SU-DHL-6 (cell line): ENCODE data around the gene BRSK1.

Source experiments
- H2AFZ ChIP-seq: fragments of 200-600 bp; sonication (generic); 2 replicates; pipeline ENCODE4 v1.6.1; 2014; ENCODE audit warnings: low read depth, mild to moderate bottlenecking, moderate library complexity, mixed read lengths, antibody characterized with exemption, low read length; ENCODE audit not compliant: severe bottlenecking
- H3F3A ChIP-seq: fragments of 200-600 bp; shearing (Covaris generic); 2 replicates; pipeline ENCODE4 v1.6.0; 2016; ENCODE audit warnings: antibody characterized with exemption, mild to moderate bottlenecking; ENCODE audit not compliant: insufficient read depth
- H3K27ac ChIP-seq: fragments of 200-600 bp; sonication (generic); 2 replicates; pipeline ENCODE4 v1.5.1; 2016; ENCODE audit warnings: low read depth, mild to moderate bottlenecking, low read length, moderate library complexity, mixed read lengths
- H3K27me3 ChIP-seq: fragments of 200-600 bp; sonication (generic), shearing (Covaris generic); 2 replicates; pipeline ENCODE4 v1.6.0; 2014; ENCODE audit warnings: mild to moderate bottlenecking, low read length
- H3K36me3 ChIP-seq: fragments of 200-600 bp; sonication (generic); 2 replicates; pipeline ENCODE4 v1.6.1; 2014; ENCODE audit warnings: mild to moderate bottlenecking, low read length, mixed read lengths
- H3K4me2 ChIP-seq: fragments of 300-600, 200-600 bp; shearing (Covaris generic), sonication (generic); 2 replicates; pipeline ENCODE4 v1.6.0; 2014; ENCODE audit warnings: low read length, low read depth, mild to moderate bottlenecking; ENCODE audit not compliant: poor library complexity, severe bottlenecking
- H3K4me3 ChIP-seq: fragments of 200-600 bp; sonication (generic); 2 replicates; pipeline ENCODE4 v1.5.1; 2014; ENCODE audit warnings: antibody characterized with exemption, low read length, mild to moderate bottlenecking, mixed read lengths; ENCODE audit not compliant: insufficient read depth, poor library complexity, severe bottlenecking
- H3K79me2 ChIP-seq: fragments of 200-600 bp; sonication (generic); 2 replicates; pipeline ENCODE4 v1.6.1; 2014; ENCODE audit warnings: mild to moderate bottlenecking, low read length, moderate library complexity; ENCODE audit not compliant: insufficient read depth
- H3K9ac ChIP-seq: fragments of 200-600 bp; sonication (generic); 2 replicates; pipeline ENCODE4 v1.7.0; 2014; ENCODE audit warnings: mild to moderate bottlenecking, low read length
- H3K9me2 ChIP-seq: fragments of 200-600 bp; sonication (generic); replicated peaks from 2 replicates; pipeline ENCODE4 v1.6.1; 2014; ENCODE audit warnings: low read length; ENCODE audit not compliant: insufficient read depth
- H3K9me3 ChIP-seq: fragments of 200-600 bp; sonication (generic); 2 replicates; pipeline ENCODE4 v1.6.1; 2014; ENCODE audit warnings: low read length, mixed read lengths; ENCODE audit not compliant: insufficient read depth
- H4K20me1 ChIP-seq: fragments of 200-600 bp; sonication (generic); 2 replicates; pipeline ENCODE4 v1.6.1; 2014; ENCODE audit warnings: low read depth, mild to moderate bottlenecking, antibody characterized with exemption, low read length, moderate library complexity, mixed read lengths
- CTCF ChIP-seq: fragments of 200-600 bp; sonication (generic); IDR thresholded peaks from one replicate; pipeline ENCODE4 v1.5.1; 2017; ENCODE audit warnings: antibody characterized with exemption, mild to moderate bottlenecking, low read length, moderate library complexity; ENCODE audit not compliant: insufficient read depth, poor library complexity, severe bottlenecking
- EZH2phosphoT487 ChIP-seq: fragments of 200-600 bp; sonication (generic), shearing (Covaris generic); conservative IDR thresholded peaks from 2 replicates; pipeline ENCODE4 v1.6.1; 2018; ENCODE audit warnings: mild to moderate bottlenecking, antibody characterized with exemption, low read length, moderate library complexity, mixed read lengths

BRSK1 gene

DNA sequence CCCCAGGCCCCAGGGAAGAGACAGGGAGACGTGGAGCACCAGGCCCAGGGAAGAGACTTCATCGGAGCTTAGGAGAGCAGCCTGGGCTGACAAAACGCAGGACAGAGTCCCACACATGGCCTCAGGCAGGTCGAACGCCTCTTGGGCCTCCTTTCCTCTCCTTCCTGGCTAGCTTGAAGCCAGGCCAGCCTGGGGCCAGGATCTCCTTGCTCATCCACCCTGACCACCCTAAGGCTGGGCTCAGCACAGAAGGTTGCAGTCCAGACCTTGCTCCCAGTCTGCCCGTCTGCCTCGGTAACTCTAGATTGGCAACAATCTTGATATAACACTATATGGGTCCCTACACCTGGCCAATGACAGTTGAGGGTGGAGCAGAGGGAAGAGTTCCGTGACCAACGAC lies 35.1 kb upstream of the BRSK1 start:
- Histone ChIP-seq H3K9ac (no peak overlapping the region), H4K20me1 (peaks cover 8% of the 10 kb centered on the region; the same call in 1 of the 2 replicates), H3K27ac (no peak overlapping the region), H3F3A (peaks cover 6% of the 10 kb centered on the region; the same call in 1 of the 2 replicates), H3K4me2 (no peak overlapping the region), H3K9me3 (no peaks in the 10 kb centered on the region), H2AFZ (no peak overlapping the region), H3K79me2 (peaks cover 72% of the 10 kb centered on the region), H3K27me3 (no peaks in the 10 kb centered on the region), H3K36me3 (peaks cover 3% of the 10 kb centered on the region; the same call in 1 of the 2 replicates), H3K9me2 (no peaks in the 10 kb centered on the region), H3K4me3 (no peak overlapping the region)
- TF ChIP-seq CTCF (no peak), EZH2phosphoT487 (no peak)

DNA sequence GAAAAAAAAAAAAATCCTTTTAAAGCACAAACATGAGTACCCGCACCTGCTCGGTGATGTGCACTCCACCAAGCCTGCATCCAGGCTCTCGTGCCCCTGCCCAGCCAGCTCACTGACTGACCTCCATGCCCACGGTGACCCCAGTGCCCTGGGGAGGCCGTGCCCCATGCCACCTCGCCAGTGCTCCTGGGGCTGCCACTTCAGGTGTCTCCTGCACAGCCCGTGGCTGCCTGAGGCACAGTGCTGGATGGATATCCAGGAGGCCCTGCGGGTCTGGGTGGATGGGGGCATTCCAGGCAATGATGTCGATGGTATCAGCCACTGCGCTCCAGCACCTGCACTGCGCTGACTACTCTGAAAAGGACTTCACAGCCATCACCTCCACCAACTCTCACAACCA lies 34.0 kb upstream of the BRSK1 start:
- Histone ChIP-seq H3K4me2 (no peak overlapping the region), H3K4me3 (no peak overlapping the region), H2AFZ (no peak overlapping the region), H3K36me3 (peaks cover 3% of the 10 kb centered on the region; the same call in 1 of the 2 replicates), H3K27ac (no peak overlapping the region), H3K9me2 (no peaks in the 10 kb centered on the region), H3F3A (peaks cover 16% of the 10 kb centered on the region), H3K27me3 (no peaks in the 10 kb centered on the region), H3K9me3 (no peaks in the 10 kb centered on the region), H3K9ac (no peak overlapping the region), H4K20me1 (peaks cover 8% of the 10 kb centered on the region; the same call in 1 of the 2 replicates), H3K79me2 (peaks cover 84% of the 10 kb centered on the region)
- TF ChIP-seq CTCF (no peak), EZH2phosphoT487 (no peak)

DNA sequence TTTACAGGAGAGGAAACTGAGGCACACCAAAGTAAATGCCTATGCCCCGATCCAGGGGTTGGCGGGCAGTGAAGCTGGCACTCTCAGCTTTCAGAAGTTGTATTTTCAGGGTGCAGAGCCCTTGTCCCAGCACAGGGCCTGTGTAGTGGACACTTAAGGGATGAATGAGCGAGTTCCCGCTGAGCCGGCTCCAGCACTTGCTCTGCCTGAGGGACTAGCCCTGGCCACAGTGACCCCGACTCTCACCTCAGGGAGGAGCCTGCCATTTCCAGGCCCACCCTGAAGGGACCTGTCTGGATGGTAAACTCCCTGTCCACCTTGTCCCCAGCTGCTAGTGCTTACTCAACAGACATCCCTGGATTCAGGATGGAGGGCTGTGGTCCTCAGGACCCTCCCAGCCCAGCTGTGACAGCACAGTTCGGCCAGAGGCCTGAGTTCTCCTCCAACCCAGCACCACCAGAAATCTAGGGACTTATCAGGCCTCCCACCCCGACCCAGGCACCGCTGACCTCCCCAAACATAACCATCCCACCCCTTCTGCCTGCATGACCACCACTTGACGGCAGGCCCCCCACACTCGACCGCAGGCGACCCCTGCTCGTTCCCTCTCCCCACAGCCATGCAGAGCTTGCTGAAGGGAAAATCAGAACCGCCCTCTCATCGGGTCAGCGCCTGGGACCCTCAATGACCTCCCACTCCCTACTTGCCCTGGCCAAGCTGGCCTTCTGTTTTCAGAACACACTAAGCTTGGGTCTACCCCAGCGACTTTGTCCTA lies 33.3 kb upstream of the BRSK1 start:
- no peak overlapping the region for H2AFZ ChIP-seq
- H3K36me3 ChIP-seq: peaks cover 3% of the 10 kb centered on the region; the same call in 1 of the 2 replicates
- peaks cover 90% of the 10 kb centered on the region for H3K79me2 ChIP-seq
- peaks cover 8% of the 10 kb centered on the region; the same call in 1 of the 2 replicates for H4K20me1 ChIP-seq
- no peaks in the 10 kb centered on the region for H3K27me3 ChIP-seq
- peaks cover 23% of the 10 kb centered on the region for H3F3A ChIP-seq
- no peaks in the 10 kb centered on the region for H3K9me2 ChIP-seq
- no peak overlapping the region for H3K9ac ChIP-seq
- no peak overlapping the region for H3K27ac ChIP-seq
- TF ChIP-seq EZH2phosphoT487: no peak
- no peak for TF ChIP-seq CTCF
- no peaks in the 10 kb centered on the region for H3K9me3 ChIP-seq
- H3K4me2 ChIP-seq: no peak overlapping the region
- no peak overlapping the region for H3K4me3 ChIP-seq
